Activated T-helper 1 cell treated with anti-CD3 and anti-CD28 coated beads, Interleukin-12 subunit alpha, Interleukin-12 subunit beta, Interleukin-2, Interleukin-4 antibody, amounts not matched to agents 30 ng/mL and 10 ng/mL and 1 ng/mL, durations not matched to agents 14 hours and 24 hours and 36 hours (primary cell): ENCODE data around the gene GNAI3. TPM values are rescaled to one million over a fixed set of nuclear protein-coding genes. Genes with fewer than 3 reads are reported as not detected.
A peak's percentile ranks its signal among the peaks of the same experiment; 100 is the strongest.

Experiments used
- DNase-seq: peaks from one replicate; pipeline ENCODE4 v3.0.0; 2021; ENCODE audit warnings: low spot score
- H3K27ac Mint-ChIP-seq: one replicate; pipeline ENCODE4 v1.8.0; 2021; ENCODE audit warnings: mild to moderate bottlenecking, mixed read lengths
- H3K27me3 Mint-ChIP-seq: one replicate; pipeline ENCODE4 v1.8.0; 2022; ENCODE audit warnings: mild to moderate bottlenecking, moderate library complexity, mixed read lengths; ENCODE audit not compliant: insufficient read depth
- H3K36me3 Mint-ChIP-seq: one replicate; pipeline ENCODE4 v1.8.0; 2021; ENCODE audit warnings: low read depth, mixed read lengths
- H3K4me1 Mint-ChIP-seq: one replicate; pipeline ENCODE4 v1.8.0; 2021; ENCODE audit warnings: low read depth, mixed read lengths
- H3K4me3 Mint-ChIP-seq: one replicate; pipeline ENCODE4 v1.8.0; 2021; ENCODE audit warnings: mild to moderate bottlenecking, moderate library complexity, mixed read lengths
- H3K9me3 Mint-ChIP-seq: one replicate; pipeline ENCODE4 v1.8.0; 2021; ENCODE audit warnings: mixed read lengths
- intact Hi-C: fragments of 100-400 bp; cut with micrococcal nuclease; formaldehyde crosslinking; loops from one replicate; pipeline ENCODE4 v1.15.1; 2024
- total RNA-seq: library from RNA; stranded (reverse); gene quantifications from 2 replicates; pipeline ENCODE4 v1.2.3, GENCODE V29; 2022

GNAI3 gene
- 8.4 and 8.9 TPM in 2 replicates for total RNA-seq

GRCh38 chr1:109548321-109549267 is at the start of gene GNAI3:
Gene GNAI3 (plus strand): TSS chr1:109548615. CDS start chr1:109548721, 106 bp downstream.
- Mint-ChIP-seq H3K4me3 (peak within 1 kb of the TSS; percentile 94), H3K27me3 (no peaks in the 10 kb centered on the region), H3K4me1 (peaks cover 48% of the 10 kb centered on the region), H3K36me3 (peaks cover 10% of the 10 kb centered on the region), H3K27ac (peak within 1 kb of the TSS; percentile 96), H3K9me3 (no peaks in the 10 kb centered on the region)
- intact Hi-C loops: loop anchor here (1.0 to 10.0 kb wide), 10 partner anchors 73 to 791 kb away; partner anchors contain the start of genes GSTM1, PSMA5, RBM15 and STRIP1
- peak; percentile 96 for DNase-seq

- Mint-ChIP-seq H3K9me3 (no peaks in the 10 kb centered on the region), H3K36me3 (peaks cover 38% of the 10 kb centered on the region), H3K4me1 (peaks cover 74% of the 10 kb centered on the region), H3K4me3 (no peak overlapping the region), H3K27me3 (no peaks in the 10 kb centered on the region), H3K27ac (no peak overlapping the region)
- no peak for DNase-seq
- intact Hi-C loops: no loop called here
These were observed 49.3 kb upstream of the GNAI3 start for GRCh38 chr1:109499081-109499480.

GRCh38 chr1:109499661-109500536 is 48.5 kb upstream of the GNAI3 start:
- intact Hi-C loops: loop anchor here (1.0 kb wide), 1 partner anchor 32 kb away; no protein-coding TSS in a partner anchor
- no peak overlapping the region for H3K4me3 Mint-ChIP-seq
- H3K36me3 Mint-ChIP-seq: peaks cover 38% of the 10 kb centered on the region
- peaks cover 75% of the 10 kb centered on the region for H3K4me1 Mint-ChIP-seq
- peak; percentile 32 for DNase-seq
- H3K27me3 Mint-ChIP-seq: no peaks in the 10 kb centered on the region
- no peak overlapping the region for H3K27ac Mint-ChIP-seq
- no peaks in the 10 kb centered on the region for H3K9me3 Mint-ChIP-seq

- intact Hi-C loops: loop anchor here (1.0 kb wide), 1 partner anchor 31 kb away; no protein-coding TSS in a partner anchor
- Mint-ChIP-seq H3K36me3 (peaks cover 34% of the 10 kb centered on the region), H3K27me3 (no peaks in the 10 kb centered on the region), H3K27ac (no peak overlapping the region), H3K9me3 (no peaks in the 10 kb centered on the region), H3K4me3 (no peak overlapping the region), H3K4me1 (peaks cover 72% of the 10 kb centered on the region)
- DNase-seq: no peak
These were observed 47.5 kb upstream of the GNAI3 start for GRCh38 chr1:109500941-109501381.

GRCh38 chr1:109501644-109502363 is 46.6 kb upstream of the GNAI3 start:
- peaks cover 26% of the 10 kb centered on the region for H3K36me3 Mint-ChIP-seq
- peaks cover 64% of the 10 kb centered on the region for H3K4me1 Mint-ChIP-seq
- peak overlapping the region; percentile 87 for H3K27ac Mint-ChIP-seq

GRCh38 chr1:109502364-109502851 is 46.0 kb upstream of the GNAI3 start:
- Mint-ChIP-seq H3K4me3 (peak overlapping the region; percentile 60), H3K9me3 (no peaks in the 10 kb centered on the region), H3K4me1 (peaks cover 63% of the 10 kb centered on the region), H3K36me3 (peaks cover 30% of the 10 kb centered on the region), H3K27ac (peak overlapping the region; percentile 87), H3K27me3 (peaks cover 3% of the 10 kb centered on the region)
- peak; percentile 44 for DNase-seq
- intact Hi-C loops: loop anchor here (1.0 kb wide), 1 partner anchor 8 kb away; the partner anchor contains the start of gene CYB561D1

More at GRCh38 chr1:109501644-109502363, 46.6 kb upstream of the GNAI3 start:
- no peak for DNase-seq
- intact Hi-C loops: loop anchor here (1.0 kb wide), 1 partner anchor 8 kb away; the partner anchor contains the start of gene CYB561D1
- Mint-ChIP-seq H3K4me3 (peak overlapping the region; percentile 60), H3K27me3 (no peaks in the 10 kb centered on the region), H3K9me3 (no peaks in the 10 kb centered on the region)

GRCh38 chr1:109503935-109504334 is 44.5 kb upstream of the GNAI3 start:
- H3K27ac Mint-ChIP-seq: no peak overlapping the region
- no peaks in the 10 kb centered on the region for H3K9me3 Mint-ChIP-seq
- intact Hi-C loops: no loop called here
- no peak for DNase-seq
- H3K4me3 Mint-ChIP-seq: no peak overlapping the region
- peaks cover 16% of the 10 kb centered on the region for H3K27me3 Mint-ChIP-seq
- H3K36me3 Mint-ChIP-seq: peaks cover 25% of the 10 kb centered on the region
- H3K4me1 Mint-ChIP-seq: peaks cover 56% of the 10 kb centered on the region

GRCh38 chr1:109504974-109505373 is 43.4 kb upstream of the GNAI3 start:
- H3K36me3 Mint-ChIP-seq: peaks cover 23% of the 10 kb centered on the region
- peaks cover 56% of the 10 kb centered on the region for H3K4me1 Mint-ChIP-seq
- peaks cover 22% of the 10 kb centered on the region for H3K27me3 Mint-ChIP-seq
- intact Hi-C loops: no loop called here
- H3K27ac Mint-ChIP-seq: no peak overlapping the region
- no peaks in the 10 kb centered on the region for H3K9me3 Mint-ChIP-seq
- no peak overlapping the region for H3K4me3 Mint-ChIP-seq
- no peak for DNase-seq

GRCh38 chr1:109508001-109508872 is 40.2 kb upstream of the GNAI3 start:
- intact Hi-C loops: no loop called here
- no peak overlapping the region for H3K27ac Mint-ChIP-seq
- peaks cover 45% of the 10 kb centered on the region for H3K27me3 Mint-ChIP-seq
- DNase-seq: no peak
- peaks cover 12% of the 10 kb centered on the region for H3K36me3 Mint-ChIP-seq
- no peaks in the 10 kb centered on the region for H3K9me3 Mint-ChIP-seq
- peaks cover 29% of the 10 kb centered on the region for H3K4me1 Mint-ChIP-seq
- H3K4me3 Mint-ChIP-seq: peak overlapping the region; percentile 75

- no peak for DNase-seq
- Mint-ChIP-seq H3K9me3 (no peaks in the 10 kb centered on the region), H3K4me3 (peak overlapping the region; percentile 75), H3K27me3 (peaks cover 51% of the 10 kb centered on the region), H3K27ac (no peak overlapping the region), H3K36me3 (peaks cover 12% of the 10 kb centered on the region), H3K4me1 (peaks cover 27% of the 10 kb centered on the region)
- intact Hi-C loops: loop anchor here (1.0 kb wide), 2 partner anchors 15 to 23 kb away; partner anchors contain the start of gene CYB561D1
These were observed 39.6 kb upstream of the GNAI3 start for GRCh38 chr1:109508873-109509175.
